Keratinocyte (primary cell): Measurements from ENCODE around the gene TNFAIP3. TPM values are rescaled to one million over a fixed set of nuclear protein-coding genes. Genes with fewer than 3 reads are reported as not detected.

Source experiments
- DNase-seq: peaks from one replicate; pipeline ENCODE4 v3.0.0-alpha.2; 2011; ENCODE audit warnings: low read depth, missing footprints, low spot score
- FAIRE-seq: peaks from 2 replicates; lab custom pipeline; 2011; peaks lifted over from hg19 to GRCh38; lab: Jason Lieb, UNC
- H2AFZ ChIP-seq: 2 replicates; pipeline ENCODE4 v1.6.0; 2012; ENCODE audit warnings: low read length, control low read depth, inconsistent platforms; ENCODE audit not compliant: control insufficient read depth
- H3K27ac ChIP-seq: 2 replicates; pipeline ENCODE4 v1.5.1; 2011; ENCODE audit warnings: low read length; ENCODE audit not compliant: control insufficient read depth, insufficient read depth
- H3K27me3 ChIP-seq: 3 replicates; pipeline ENCODE4 v1.6.0; 2011; ENCODE audit warnings: low read length; ENCODE audit not compliant: control insufficient read depth, insufficient read depth; ENCODE audit errors: extremely low read depth
- H3K36me3 ChIP-seq, 2 experiments: 2 replicates in 1 of 2; 3 replicates in 1 of 2; pipeline ENCODE4 v1.5.1; 2011; ENCODE audit warnings: low read length in 2 of 2, mild to moderate bottlenecking in 1 of 2; ENCODE audit not compliant: control insufficient read depth in 2 of 2, insufficient read depth in 2 of 2; ENCODE audit errors: extremely low read depth in 1 of 2
- H3K4me1 ChIP-seq: 3 replicates; pipeline ENCODE4 v1.5.1; 2011; ENCODE audit warnings: low read length; ENCODE audit not compliant: control insufficient read depth, insufficient read depth; ENCODE audit errors: extremely low read depth
- H3K4me2 ChIP-seq: 3 replicates; pipeline ENCODE4 v1.6.0; 2011; ENCODE audit warnings: low read depth, low read length; ENCODE audit not compliant: control insufficient read depth, insufficient read depth; ENCODE audit errors: extremely low read depth
- H3K4me3 ChIP-seq, 3 experiments: fragments of 200-600 bp in 1 of 3; sonication (generic) in 1 of 3; 2 replicates in 2 of 3; 3 replicates in 1 of 3; pipeline ENCODE4 v1.5.1; 2011 to 2016; ENCODE audit warnings: low read length in 3 of 3, mild to moderate bottlenecking in 3 of 3, control low read depth in 2 of 3, inconsistent platforms in 1 of 3, low read depth in 1 of 3, mixed read lengths in 1 of 3, mixed run types in 1 of 3, moderate library complexity in 1 of 3; ENCODE audit not compliant: control insufficient read depth in 2 of 3, insufficient read depth in 2 of 3; ENCODE audit errors: extremely low read depth in 1 of 3
- H3K79me2 ChIP-seq: 2 replicates; pipeline ENCODE4 v1.6.0; 2012; ENCODE audit warnings: low read length; ENCODE audit not compliant: control insufficient read depth, insufficient read depth
- H3K9ac ChIP-seq: 3 replicates; pipeline ENCODE4 v1.6.0; 2011; ENCODE audit warnings: low read length; ENCODE audit not compliant: control insufficient read depth, insufficient read depth; ENCODE audit errors: extremely low read depth
- H3K9me1 ChIP-seq: 3 replicates; pipeline ENCODE4 v1.6.0; 2011; ENCODE audit warnings: low read length; ENCODE audit not compliant: control insufficient read depth, insufficient read depth; ENCODE audit errors: extremely low read depth
- H3K9me3 ChIP-seq: 2 replicates; pipeline ENCODE4 v1.5.1; 2012; ENCODE audit warnings: low read depth, low read length; ENCODE audit not compliant: control insufficient read depth
- H4K20me1 ChIP-seq: 3 replicates; pipeline ENCODE4 v1.6.0; 2011; ENCODE audit warnings: low read length; ENCODE audit not compliant: control insufficient read depth, insufficient read depth; ENCODE audit errors: extremely low read depth
- CTCF ChIP-seq, 3 experiments: IDR thresholded peaks in 1 of 3; conservative IDR thresholded peaks in 1 of 3; optimal IDR thresholded peaks in 1 of 3; 2 replicates in 2 of 3; 3 replicates in 1 of 3; pipeline versions ENCODE3 to v1.5.1; 2011; ENCODE audit warnings: low read length in 3 of 3, mild to moderate bottlenecking in 3 of 3, moderate library complexity in 2 of 3, control low read depth in 1 of 3, inconsistent platforms in 1 of 3; ENCODE audit not compliant: insufficient read depth in 2 of 3; ENCODE audit errors: extremely low read depth in 1 of 3
- EZH2 ChIP-seq: IDR thresholded peaks from one replicate; pipeline ENCODE4 v1.6.1; 2012; ENCODE audit warnings: inconsistent platforms, mild to moderate bottlenecking, low read length, moderate library complexity
- dilution Hi-C: fragments of 300-500 bp; cut with MboI; formaldehyde crosslinking; loops from one replicate; pipeline ENCODE4 v1.7.0; 2020; ENCODE audit warnings: low sequenced_read_pairs; ENCODE audit not compliant: extremely low pct_ligation_motif_present
- polyA plus RNA-seq, 5 experiments: library from polyadenylated mRNA; depleted of rRNA in 3 of 5; stranded (reverse) in 3 of 5; stranded (forward) in 1 of 5; unstranded in 1 of 5; fragments of >200 nt; gene quantifications; 1 replicate in 1 of 5; 2 replicates in 3 of 5; 3 replicates in 1 of 5; pipeline versions ENCODE4 v1.2.1 to v1.2.3, GENCODE V29; 2011 to 2012; ENCODE audit warnings: missing spikeins in 2 of 5, low read depth in 1 of 5, low replicate concordance in 1 of 5

The TNFAIP3 gene
- polyA plus RNA-seq, 1 donor (not counting 4 experiments of a cell fraction or from before 2014, with no cell fraction given), result 141 TPM

- dilution Hi-C loops, result no loop called here
- no peak for FAIRE-seq
- H3K27me3 ChIP-seq, result no peaks in the 10 kb centered on the region
Measured at GRCh38 chr6:137846772-137847313, 20.2 kb upstream of the TNFAIP3 start.

GRCh38 chr6:137847748-137848147, 19.3 kb upstream of the TNFAIP3 start:
- H3K79me2 ChIP-seq, result no peaks in the 10 kb centered on the region
- H3K36me3 ChIP-seq, result no peaks in the 10 kb centered on the region
- H3K9me3 ChIP-seq, result no peaks in the 10 kb centered on the region
- H2AFZ ChIP-seq, result no peak overlapping the region
- H3K9me1 ChIP-seq, result no peaks in the 10 kb centered on the region
- DNase-seq (no peak), FAIRE-seq (no peak)
- no peak overlapping the region for H3K9ac ChIP-seq
- no peak overlapping the region for H3K4me2 ChIP-seq
- TF ChIP-seq EZH2 (no peak), CTCF (optimal IDR thresholded peaks at IDR 0.05 in 1 of 3, IDR thresholded peaks at IDR 0.05 in 1 of 3, conservative IDR thresholded peaks at IDR 0.05 in 1 of 3; ENCODE audit: extremely low read depth in 1 of 3, insufficient read depth in 2 of 3, low read length in 3 of 3) (no peak)
- H3K27me3 ChIP-seq, result no peaks in the 10 kb centered on the region
- H3K27ac ChIP-seq, result no peak overlapping the region
- no peaks in the 10 kb centered on the region for H4K20me1 ChIP-seq
- dilution Hi-C loops, result no loop called here
- peaks cover 29% of the 10 kb centered on the region for H3K4me1 ChIP-seq
- H3K4me3 ChIP-seq, result no peak overlapping the region

More at GRCh38 chr6:137846772-137847313, 20.2 kb upstream of the TNFAIP3 start:
- H3K4me3 ChIP-seq, result no peak overlapping the region
- H3K36me3 ChIP-seq, result no peaks in the 10 kb centered on the region
- H3K79me2 ChIP-seq, result no peaks in the 10 kb centered on the region
- no peak overlapping the region for H2AFZ ChIP-seq
- no peaks in the 10 kb centered on the region for H4K20me1 ChIP-seq
- no peaks in the 10 kb centered on the region for H3K9me3 ChIP-seq
- H3K4me2 ChIP-seq, result no peak overlapping the region
- peaks cover 20% of the 10 kb centered on the region for H3K4me1 ChIP-seq
- no peak overlapping the region for H3K9ac ChIP-seq
- DNase-seq, result no peak
- TF ChIP-seq CTCF (optimal IDR thresholded peaks at IDR 0.05 in 1 of 3, IDR thresholded peaks at IDR 0.05 in 1 of 3, conservative IDR thresholded peaks at IDR 0.05 in 1 of 3; ENCODE audit: extremely low read depth in 1 of 3, insufficient read depth in 2 of 3, low read length in 3 of 3), result no peak
- TF ChIP-seq EZH2, result no peak
- H3K9me1 ChIP-seq, result no peaks in the 10 kb centered on the region
- no peak overlapping the region for H3K27ac ChIP-seq
